Testis (tissue), 2 donors: Measurements from ENCODE around the gene ACY1.
A peak's percentile ranks its signal among the peaks of the same experiment; 100 is the strongest.

ENCODE experiments used
- POLR2A ChIP-seq: fragments of 450-650 bp; IDR thresholded peaks from one replicate; pipeline ENCODE4 v1.6.1; 2017; ENCODE audit warnings: antibody characterized with exemption, mild to moderate bottlenecking, moderate library complexity
- TF ChIP-seq, protein P1 (sequence below), 3 experiments: fragments of 450-650 bp in 2 of 3; fragments of 200-600 bp in 1 of 3; sonication (generic) in 1 of 3; IDR thresholded peaks; one replicate each; pipeline ENCODE4 v1.5.1; 2016 to 2019; ENCODE audit warnings: antibody characterized with exemption in 3 of 3, mild to moderate bottlenecking in 2 of 3, moderate library complexity in 1 of 3

DNA sequence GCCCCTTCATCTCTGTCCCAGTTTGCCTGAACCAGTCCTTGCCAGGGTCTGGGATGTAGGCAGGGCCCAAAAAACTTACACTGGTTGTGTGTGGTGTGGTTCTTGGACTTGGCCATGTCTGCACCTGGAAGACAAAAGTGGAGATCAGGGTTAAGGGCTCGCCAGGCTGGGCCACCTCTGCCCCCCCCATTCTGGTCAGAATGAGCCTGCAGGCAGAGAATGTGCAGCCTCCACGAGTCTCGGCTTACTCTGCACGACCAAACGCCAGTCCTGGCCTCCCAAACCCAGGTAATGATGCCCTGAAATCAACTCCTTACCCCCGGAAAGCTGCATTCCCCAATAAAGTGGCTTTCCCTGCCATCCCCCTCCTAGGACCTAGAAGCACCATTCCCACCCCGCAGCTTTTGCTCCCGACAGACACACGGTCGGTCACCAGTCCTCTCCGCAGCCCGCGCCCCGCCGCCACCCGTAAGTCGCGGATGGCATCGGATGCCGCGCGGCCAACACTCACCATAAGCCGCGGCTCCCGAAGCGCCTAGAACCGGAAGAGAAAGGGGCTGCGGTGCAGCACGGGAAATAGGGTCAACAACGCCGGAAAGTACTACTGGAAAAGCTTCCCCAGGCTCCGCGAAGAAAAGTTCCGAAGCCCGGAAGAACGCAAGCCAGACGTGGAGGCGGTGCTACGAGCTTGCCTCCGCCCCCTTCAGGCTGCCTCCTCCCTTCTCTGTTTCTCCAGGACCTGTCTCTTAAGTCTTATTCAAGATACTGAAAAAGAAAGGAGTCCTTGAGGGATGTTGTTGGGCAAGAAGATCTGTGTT, 12.2 kb downstream of the ACY1 start, which contains the start of gene RPL29:
- TF ChIP-seq, protein P1, sequence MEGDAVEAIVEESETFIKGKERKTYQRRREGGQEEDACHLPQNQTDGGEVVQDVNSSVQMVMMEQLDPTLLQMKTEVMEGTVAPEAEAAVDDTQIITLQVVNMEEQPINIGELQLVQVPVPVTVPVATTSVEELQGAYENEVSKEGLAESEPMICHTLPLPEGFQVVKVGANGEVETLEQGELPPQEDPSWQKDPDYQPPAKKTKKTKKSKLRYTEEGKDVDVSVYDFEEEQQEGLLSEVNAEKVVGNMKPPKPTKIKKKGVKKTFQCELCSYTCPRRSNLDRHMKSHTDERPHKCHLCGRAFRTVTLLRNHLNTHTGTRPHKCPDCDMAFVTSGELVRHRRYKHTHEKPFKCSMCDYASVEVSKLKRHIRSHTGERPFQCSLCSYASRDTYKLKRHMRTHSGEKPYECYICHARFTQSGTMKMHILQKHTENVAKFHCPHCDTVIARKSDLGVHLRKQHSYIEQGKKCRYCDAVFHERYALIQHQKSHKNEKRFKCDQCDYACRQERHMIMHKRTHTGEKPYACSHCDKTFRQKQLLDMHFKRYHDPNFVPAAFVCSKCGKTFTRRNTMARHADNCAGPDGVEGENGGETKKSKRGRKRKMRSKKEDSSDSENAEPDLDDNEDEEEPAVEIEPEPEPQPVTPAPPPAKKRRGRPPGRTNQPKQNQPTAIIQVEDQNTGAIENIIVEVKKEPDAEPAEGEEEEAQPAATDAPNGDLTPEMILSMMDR (IDR thresholded peaks at IDR 0.05): peak in 2 of 3 experiments; percentile 15 to 28
- TF ChIP-seq POLR2A: no peak
